Measurements from ENCODE around the gene MRGPRF.
"Not testable (repeated sequence)": the region's sequence is repeated elsewhere in the genome, so short reads cannot be mapped to it uniquely, and the experiment has no call there.

The MRGPRF gene

GRCh38 chr11:68974421-68975194, 38.4 kb downstream of the MRGPRF start:
- TF ChIP-seq, protein P1, sequence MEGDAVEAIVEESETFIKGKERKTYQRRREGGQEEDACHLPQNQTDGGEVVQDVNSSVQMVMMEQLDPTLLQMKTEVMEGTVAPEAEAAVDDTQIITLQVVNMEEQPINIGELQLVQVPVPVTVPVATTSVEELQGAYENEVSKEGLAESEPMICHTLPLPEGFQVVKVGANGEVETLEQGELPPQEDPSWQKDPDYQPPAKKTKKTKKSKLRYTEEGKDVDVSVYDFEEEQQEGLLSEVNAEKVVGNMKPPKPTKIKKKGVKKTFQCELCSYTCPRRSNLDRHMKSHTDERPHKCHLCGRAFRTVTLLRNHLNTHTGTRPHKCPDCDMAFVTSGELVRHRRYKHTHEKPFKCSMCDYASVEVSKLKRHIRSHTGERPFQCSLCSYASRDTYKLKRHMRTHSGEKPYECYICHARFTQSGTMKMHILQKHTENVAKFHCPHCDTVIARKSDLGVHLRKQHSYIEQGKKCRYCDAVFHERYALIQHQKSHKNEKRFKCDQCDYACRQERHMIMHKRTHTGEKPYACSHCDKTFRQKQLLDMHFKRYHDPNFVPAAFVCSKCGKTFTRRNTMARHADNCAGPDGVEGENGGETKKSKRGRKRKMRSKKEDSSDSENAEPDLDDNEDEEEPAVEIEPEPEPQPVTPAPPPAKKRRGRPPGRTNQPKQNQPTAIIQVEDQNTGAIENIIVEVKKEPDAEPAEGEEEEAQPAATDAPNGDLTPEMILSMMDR (conservative IDR thresholded peaks at IDR 0.05; ENCODE audit: control insufficient read depth, insufficient read depth, low read depth, low read length) = no peak
- H3K4me3 ChIP-seq (ENCODE audit: control insufficient read depth, low read depth, low read length) = no peak overlapping the region
- peak; percentile 37 for DNase-seq (ENCODE audit: low read depth)

DNA sequence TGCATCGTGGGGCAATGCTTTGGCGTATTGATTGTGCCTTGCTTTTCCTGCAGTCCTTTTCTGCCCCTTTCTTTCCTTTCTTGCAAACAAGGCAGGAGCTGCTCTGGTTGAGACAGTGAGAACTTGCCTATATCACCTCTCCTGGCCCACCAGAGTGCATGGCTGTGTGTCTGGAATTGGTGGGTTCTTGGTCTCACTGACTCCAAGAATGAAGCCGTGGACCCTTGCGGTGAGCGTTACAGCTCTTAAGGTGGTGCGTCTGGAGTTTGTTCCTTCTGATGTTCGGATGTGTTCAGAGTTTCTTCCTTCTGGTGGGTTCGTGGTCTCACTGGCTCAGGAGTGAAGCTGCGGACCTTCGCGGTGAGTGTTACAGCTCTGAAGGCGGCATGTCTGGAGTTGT, 39.3 kb downstream of the MRGPRF start:
- DNase-seq (ENCODE audit: low read depth) = not testable (repeated sequence)

GRCh38 chr11:68973219-68973618, 39.8 kb downstream of the MRGPRF start:
- DNase-seq (ENCODE audit: low read depth) = no peak
- TF ChIP-seq, protein P1 (conservative IDR thresholded peaks at IDR 0.05; ENCODE audit: control insufficient read depth, insufficient read depth, low read depth, low read length) = no peak
- no peak overlapping the region for H3K4me3 ChIP-seq (ENCODE audit: control insufficient read depth, low read depth, low read length)

More for the DNA sequence above, 39.3 kb downstream of the MRGPRF start:
- not testable (repeated sequence) for H3K4me3 ChIP-seq (ENCODE audit: control insufficient read depth, low read depth, low read length)

DNA sequence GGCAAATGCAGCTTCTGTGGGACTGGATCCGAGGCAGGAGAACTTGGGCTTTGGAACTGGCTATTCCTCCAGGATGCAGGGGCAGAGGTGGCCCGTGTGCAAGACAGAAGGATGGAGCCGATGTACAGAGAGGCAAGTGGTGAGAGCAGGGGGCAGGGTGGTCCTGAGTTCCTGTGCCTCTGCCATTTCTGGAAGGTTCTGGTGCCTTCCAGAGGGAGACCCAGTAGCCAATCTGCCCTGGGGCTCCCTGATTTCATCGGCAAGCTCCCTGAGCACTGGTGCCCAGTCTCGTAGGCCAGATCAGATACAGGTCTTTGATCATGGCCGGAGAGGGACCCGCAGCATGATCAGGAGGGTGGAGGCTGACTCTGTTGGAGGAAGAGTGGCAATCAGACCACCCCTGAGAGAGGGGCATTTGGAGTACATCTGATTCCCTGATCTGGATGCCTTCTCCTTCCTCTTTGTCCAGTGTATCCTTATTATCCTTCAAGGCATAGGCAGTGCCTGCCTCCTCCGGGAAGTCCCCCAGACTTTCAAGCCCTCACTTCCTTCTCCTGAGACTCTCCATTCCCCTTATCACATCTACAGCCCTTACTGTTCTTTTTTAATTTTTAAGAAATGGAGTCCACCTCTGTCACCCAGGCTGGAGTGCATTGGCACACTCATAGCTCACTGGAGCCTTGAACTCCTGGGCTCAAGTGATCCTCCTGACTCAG, 42.0 kb downstream of the MRGPRF start:
- no peak overlapping the region for H3K4me3 ChIP-seq (ENCODE audit: control insufficient read depth, low read depth, low read length)
- no peak for DNase-seq (ENCODE audit: low read depth)
- TF ChIP-seq, protein P1 (conservative IDR thresholded peaks at IDR 0.05; ENCODE audit: control insufficient read depth, insufficient read depth, low read depth, low read length) = no peak

DNA sequence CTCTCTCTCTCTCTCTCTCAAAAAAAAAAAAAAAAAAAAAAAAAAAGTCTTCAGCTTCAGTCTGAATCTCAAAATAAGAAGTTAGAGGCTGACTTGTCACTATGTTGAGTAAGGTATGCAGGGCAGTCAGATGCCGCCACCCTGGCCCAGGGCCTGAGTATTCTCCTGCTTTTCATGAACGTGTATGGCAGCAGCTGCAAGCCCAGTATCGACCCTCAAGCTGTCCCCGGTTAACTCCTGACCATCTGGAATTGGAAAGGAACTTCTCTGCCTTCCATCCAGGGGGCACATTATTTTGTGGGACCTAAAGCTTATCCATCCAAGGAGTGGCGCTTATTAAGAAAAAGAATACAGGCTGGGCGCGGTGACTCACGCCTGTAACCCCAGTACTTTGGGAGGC, 43.7 kb downstream of the MRGPRF start:
- TF ChIP-seq, protein P1 (conservative IDR thresholded peaks at IDR 0.05; ENCODE audit: control insufficient read depth, insufficient read depth, low read depth, low read length) = no peak
- H3K4me3 ChIP-seq (ENCODE audit: control insufficient read depth, low read depth, low read length) = no peak overlapping the region
- no peak for DNase-seq (ENCODE audit: low read depth)

DNA sequence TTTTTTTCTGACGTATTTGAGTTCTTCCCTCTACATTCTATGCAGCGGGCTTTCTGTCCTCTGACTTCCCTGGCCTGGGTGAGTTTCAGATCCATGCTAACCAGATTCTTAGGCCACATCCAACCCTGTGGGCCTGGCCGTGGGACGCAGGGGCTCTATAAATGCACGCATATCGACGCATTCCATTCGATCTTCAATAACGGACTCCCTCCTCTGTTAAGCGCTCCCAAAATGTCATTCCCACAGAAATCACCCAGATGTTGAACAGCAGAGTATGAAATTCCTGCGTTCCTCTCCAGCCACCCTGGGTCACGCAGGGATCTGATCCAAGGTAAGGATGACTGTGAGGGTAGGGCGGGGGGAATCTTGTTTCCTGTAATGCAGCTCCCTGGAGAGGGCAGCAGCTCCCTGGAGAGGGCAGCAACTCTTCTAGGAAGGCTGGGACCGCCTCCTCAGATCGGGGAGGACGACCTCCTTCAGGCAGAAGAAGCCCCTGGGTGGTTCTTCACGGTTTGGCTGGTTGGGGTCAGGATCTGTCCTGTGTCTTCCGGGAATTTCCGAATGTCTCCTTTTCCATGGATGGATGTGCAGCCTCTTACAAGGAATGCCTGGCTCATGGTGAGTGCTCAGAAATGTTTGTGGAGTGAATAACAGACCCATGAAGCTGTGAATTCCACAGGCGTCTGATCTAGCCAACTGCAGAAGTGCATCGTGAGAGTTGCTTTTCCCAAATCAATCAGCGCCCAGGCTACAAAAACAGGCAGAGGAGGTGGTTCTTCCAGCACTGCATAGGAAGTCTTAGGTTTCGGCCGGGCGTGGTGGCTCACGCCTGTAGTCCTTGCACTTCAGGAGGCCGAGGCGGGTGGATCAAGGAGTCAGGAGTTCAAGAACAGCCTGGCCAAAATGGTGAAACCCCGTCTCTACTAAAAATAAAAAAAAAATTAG, 44.5 kb downstream of the MRGPRF start:
- TF ChIP-seq, protein P1 (conservative IDR thresholded peaks at IDR 0.05; ENCODE audit: control insufficient read depth, insufficient read depth, low read depth, low read length) = no peak
- no peak for DNase-seq (ENCODE audit: low read depth)
- no peak overlapping the region for H3K4me3 ChIP-seq (ENCODE audit: control insufficient read depth, low read depth, low read length)
